PC-9 (cell line): ENCODE results near the gene SRGAP1.

Source experiments
- CTCF ChIP-seq: fragments of 200-600 bp; sonication (generic); conservative IDR thresholded peaks from 2 replicates; pipeline ENCODE4 v1.6.1; 2017; ENCODE audit warnings: mixed run types, antibody characterized with exemption, mild to moderate bottlenecking, moderate library complexity
- EZH2 ChIP-seq: fragments of 200-600 bp; sonication (generic); IDR thresholded peaks from 2 replicates; pipeline ENCODE4 v1.8.0; 2017; ENCODE audit warnings: antibody characterized with exemption, low read depth

GRCh38 chr12:63822352-63822751 is 22.1 kb upstream of the SRGAP1 start:
- no peak for TF ChIP-seq CTCF
- TF ChIP-seq EZH2, result no peak
